VCaP (cell line): ENCODE data around the gene MYOZ3.

Source experiments
- H3K27ac ChIP-seq: fragments of 450-650 bp; 2 replicates; pipeline ENCODE4 v1.5.1; 2017
- CTCF ChIP-seq: fragments of 450-650 bp; conservative IDR thresholded peaks from 2 replicates; pipeline ENCODE4 v1.5.1; 2017; ENCODE audit warnings: mild to moderate bottlenecking, moderate library complexity

MYOZ3 gene

DNA sequence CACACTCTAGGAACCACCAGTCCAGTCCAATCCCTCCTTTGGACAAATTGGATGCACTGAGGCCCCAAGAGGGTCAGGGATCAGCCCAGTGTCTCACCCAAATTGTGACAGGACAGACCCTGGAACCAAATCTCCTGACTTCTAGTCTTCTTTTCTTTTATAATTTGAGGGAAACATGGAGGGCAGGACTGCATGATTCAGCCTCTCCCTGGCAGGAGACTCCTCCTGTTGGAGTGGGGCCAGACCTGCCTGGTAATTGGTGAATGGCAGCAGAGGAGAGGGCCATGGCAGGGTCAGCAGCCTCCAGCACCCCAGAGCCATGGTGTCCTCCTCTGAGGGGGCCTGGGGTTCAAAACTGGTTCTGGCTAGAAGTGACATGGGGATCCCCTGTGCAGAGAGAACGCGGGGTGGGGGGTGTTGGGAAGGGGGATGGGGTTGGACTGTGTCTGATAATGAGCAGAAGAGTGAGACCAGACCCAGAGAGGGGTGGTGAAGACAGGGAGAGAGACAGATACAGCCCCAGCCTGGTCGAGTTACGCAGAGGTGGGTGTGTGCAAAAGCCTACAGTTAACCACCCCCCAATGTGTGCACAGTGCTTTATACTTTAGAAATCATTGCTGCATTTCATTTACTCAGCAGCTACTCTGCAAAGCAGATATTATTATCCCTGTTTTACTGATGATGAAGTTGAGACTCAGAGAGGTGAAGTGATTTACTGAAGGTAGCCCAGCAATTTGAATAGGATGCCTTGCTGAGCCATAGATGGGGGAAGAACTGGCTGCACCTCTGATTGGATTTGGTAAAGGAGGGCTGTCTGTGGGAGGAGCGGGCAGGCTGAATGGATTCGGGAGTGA is 24.4 kb upstream of the MYOZ3 start:
- TF ChIP-seq CTCF: no peak
- H3K27ac ChIP-seq: peak overlapping the region; percentile 31

DNA sequence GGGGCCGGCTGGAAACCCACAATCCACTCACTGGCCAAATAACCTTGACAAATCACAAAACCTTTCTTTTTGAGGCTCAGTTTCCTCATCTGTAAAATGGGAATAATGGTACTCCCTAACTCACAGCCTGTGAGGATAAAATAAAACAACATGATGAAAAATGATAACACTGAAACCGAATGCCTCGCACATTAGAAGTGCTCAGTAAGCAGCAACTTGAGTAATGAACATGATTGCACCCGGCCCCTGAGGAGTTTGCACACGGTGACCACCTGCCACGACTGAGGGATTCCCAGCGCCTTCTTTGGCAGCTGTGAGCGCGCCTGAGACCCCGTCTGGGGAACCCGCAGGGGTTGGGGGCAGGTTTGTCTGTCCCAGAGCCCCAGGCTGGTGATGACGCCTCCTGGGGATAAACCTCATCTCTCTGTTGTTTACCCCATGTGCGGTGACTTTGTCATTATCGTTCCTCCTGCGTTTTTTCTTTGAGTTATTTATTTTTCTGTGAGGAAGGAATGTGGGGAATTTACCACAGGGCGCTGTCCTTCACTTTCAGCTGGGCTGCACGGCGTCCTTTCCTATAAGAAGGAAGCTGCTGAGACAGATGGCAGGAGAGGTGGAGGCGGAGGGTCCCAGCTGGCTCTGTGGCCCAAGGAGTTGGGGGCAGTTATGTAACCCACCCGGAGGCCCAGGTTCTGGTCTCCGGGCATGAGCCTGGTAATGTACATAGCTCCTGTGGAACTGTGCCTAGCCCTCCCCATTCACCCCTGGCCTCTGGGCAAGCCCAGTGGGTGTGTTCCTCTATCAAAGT is 23.6 kb upstream of the MYOZ3 start:
- TF ChIP-seq CTCF: no peak
- H3K27ac ChIP-seq: no peak overlapping the region

DNA sequence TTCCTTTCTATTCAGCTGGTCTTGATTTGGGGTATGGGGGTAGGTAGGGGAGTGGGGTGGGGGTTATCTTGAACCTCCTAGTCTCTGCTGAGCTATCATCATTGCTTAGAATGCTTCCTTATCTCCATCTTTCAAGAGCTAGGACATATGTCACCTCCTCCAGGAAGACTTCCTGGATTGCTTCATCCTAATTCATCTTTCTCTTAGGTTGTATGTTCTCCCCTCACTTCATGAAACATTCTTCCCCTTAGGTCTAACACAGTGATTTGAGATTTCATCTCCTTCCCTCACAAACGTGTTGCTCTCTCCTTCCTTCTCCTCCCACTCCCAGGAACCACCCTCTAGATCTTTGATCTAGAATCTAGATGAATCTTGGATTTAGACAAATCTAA is 23.0 kb upstream of the MYOZ3 start:
- TF ChIP-seq CTCF: no peak
- H3K27ac ChIP-seq: no peak overlapping the region

DNA sequence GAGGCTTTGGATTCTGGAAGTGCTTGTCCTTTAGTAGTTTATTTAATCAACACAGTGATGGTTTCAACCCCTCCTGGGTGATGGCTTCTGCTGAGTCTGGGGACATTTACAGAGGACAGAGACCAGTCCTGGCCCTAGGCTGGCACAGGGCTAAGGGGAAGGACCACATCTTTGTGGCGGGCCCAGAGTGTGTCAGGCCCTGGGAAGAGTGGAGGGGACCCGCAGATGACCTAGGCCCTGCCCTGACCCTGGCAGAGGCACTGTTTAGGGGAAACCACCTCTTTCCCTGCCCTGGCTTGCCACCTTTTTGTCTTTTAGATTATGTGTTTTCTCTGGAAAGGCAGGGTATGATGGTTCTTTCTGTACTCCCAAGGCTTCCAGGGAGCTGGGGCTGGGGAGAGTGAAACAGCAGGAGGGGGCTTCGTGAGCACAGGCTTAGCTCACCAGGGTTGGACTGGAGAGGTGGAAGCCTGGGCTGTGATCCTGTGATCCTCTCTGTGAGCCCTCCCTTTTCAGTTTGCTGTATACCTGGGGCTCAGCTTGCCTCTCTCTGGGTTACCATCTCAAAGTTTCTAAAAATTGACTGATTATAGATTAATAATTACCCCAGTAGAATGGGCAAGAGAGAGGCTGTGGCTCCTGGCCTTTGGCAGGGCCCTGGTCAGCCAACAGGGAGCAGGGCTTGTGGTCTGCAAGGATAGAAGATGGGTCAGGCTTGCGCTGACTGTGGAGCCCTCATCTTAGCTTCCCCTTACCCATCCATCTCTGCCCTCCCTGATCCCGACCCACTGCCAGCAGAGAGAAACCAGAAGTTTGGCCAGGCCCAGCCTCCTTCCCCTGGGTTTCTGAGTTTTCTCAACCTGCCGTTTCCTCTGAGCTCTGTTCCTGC is 22.3 kb upstream of the MYOZ3 start:
- no peak for TF ChIP-seq CTCF
- H3K27ac ChIP-seq: no peak overlapping the region

DNA sequence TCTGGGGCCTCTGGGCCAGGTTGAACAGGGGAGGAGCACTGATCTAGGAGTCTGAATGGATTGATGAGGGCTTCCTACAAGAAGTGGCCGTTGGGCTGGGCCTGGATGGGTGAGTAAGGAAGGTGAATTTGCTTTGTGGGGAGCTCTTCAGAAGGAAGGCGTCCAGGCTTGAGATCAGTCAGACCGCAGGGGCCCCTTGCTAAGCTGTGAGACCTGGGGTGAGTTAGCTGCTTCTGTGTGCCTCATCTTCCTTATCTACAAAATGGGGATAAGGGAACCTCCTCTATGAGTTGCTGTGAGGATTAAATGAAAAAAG is 21.7 kb upstream of the MYOZ3 start:
- no peak for TF ChIP-seq CTCF

DNA sequence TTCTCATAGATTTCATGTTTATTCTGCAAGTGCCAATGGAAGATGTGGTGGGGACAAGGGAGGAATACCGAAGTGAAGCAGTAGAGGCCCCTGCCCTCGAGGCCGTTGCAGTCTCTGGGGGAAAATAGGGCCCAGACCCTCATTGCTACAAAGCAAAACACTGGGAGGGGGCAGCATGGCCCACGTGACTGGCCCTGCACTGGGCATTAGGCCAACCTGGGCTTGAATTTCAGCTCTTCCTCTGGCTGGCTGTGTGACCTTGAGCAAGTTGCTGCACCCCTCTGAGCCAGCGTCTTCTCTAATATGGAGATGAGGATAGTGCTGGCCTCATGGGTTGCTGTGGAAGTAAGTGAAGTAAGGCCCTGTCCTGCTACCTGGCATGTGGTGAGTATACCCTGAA is 21.3 kb upstream of the MYOZ3 start:
- no peak overlapping the region for H3K27ac ChIP-seq
- no peak for TF ChIP-seq CTCF

More for the DNA sequence above, 21.7 kb upstream of the MYOZ3 start:
- H3K27ac ChIP-seq: no peak overlapping the region
